Skeletal muscle cell (primary cell): ENCODE measurements around the gene RGPD8.
A peak's percentile ranks its signal among the peaks of the same experiment; 100 is the strongest.
"Not testable (repeated sequence)": the region's sequence is repeated elsewhere in the genome, so short reads cannot be mapped to it uniquely, and the experiment has no call there.

ENCODE experiments used
- DNase-seq: peaks from one replicate; pipeline ENCODE4 v3.0.0-alpha.2; 2010; ENCODE audit warnings: low read depth
- H3K4me3 ChIP-seq: 2 replicates; pipeline ENCODE4 v1.5.1; 2011; ENCODE audit warnings: low read depth, mild to moderate bottlenecking, control low read depth, low read length, moderate library complexity

The RGPD8 gene

GRCh38 chr2:112436993-112437392 is 3.5 kb upstream of the RGPD8 start:
- DNase-seq, H3K4me3 ChIP-seq: not testable (repeated sequence)

- H3K4me3 ChIP-seq, DNase-seq: not testable (repeated sequence)
These were observed 2.4 kb upstream of the RGPD8 start for GRCh38 chr2:112435716-112436431.

GRCh38 chr2:112434890-112435715 is 1.7 kb upstream of the RGPD8 start:
- not testable (repeated sequence) for H3K4me3 ChIP-seq, DNase-seq

GRCh38 chr2:112433932-112434730 is 686 bp upstream of the RGPD8 start:
- no peak overlapping the region for H3K4me3 ChIP-seq
- no peak for DNase-seq

- DNase-seq = not testable (repeated sequence)
- peak overlapping the region; percentile 44 for H3K4me3 ChIP-seq
These were observed 538 bp downstream of the RGPD8 start for GRCh38 chr2:112432735-112433479.

GRCh38 chr2:112432390-112432734 is 1.1 kb downstream of the RGPD8 start:
- DNase-seq = not testable (repeated sequence)
- H3K4me3 ChIP-seq = peak overlapping the region; percentile 44

GRCh38 chr2:112431587-112432295 is 1.7 kb downstream of the RGPD8 start:
- peak overlapping the region; percentile 44 for H3K4me3 ChIP-seq
- DNase-seq = not testable (repeated sequence)

GRCh38 chr2:112424553-112424952 is 8.9 kb downstream of the RGPD8 start:
- not testable (repeated sequence) for H3K4me3 ChIP-seq, DNase-seq

- not testable (repeated sequence) for H3K4me3 ChIP-seq, DNase-seq
These were observed 16.6 kb downstream of the RGPD8 start for GRCh38 chr2:112416860-112417259.

GRCh38 chr2:112360055-112360454 is 73.4 kb downstream of the RGPD8 start:
- not testable (repeated sequence) for H3K4me3 ChIP-seq, DNase-seq

- not testable (repeated sequence) for DNase-seq, H3K4me3 ChIP-seq
These were observed 79.1 kb downstream of the RGPD8 start for GRCh38 chr2:112354335-112354734.

GRCh38 chr2:112352809-112353603 is 80.4 kb downstream of the RGPD8 start:
- not testable (repeated sequence) for H3K4me3 ChIP-seq, DNase-seq

- DNase-seq, H3K4me3 ChIP-seq: not testable (repeated sequence)
These were observed 81.2 kb downstream of the RGPD8 start for GRCh38 chr2:112352292-112352691.

- DNase-seq = no peak
- no peak overlapping the region for H3K4me3 ChIP-seq
These were observed 88.1 kb downstream of the RGPD8 start for GRCh38 chr2:112345030-112346027.

- peak; percentile 0 for DNase-seq
- no peak overlapping the region for H3K4me3 ChIP-seq
These were observed 89.4 kb downstream of the RGPD8 start for GRCh38 chr2:112343827-112344585.

GRCh38 chr2:112342067-112342550 is 91.3 kb downstream of the RGPD8 start:
- DNase-seq = no peak
- H3K4me3 ChIP-seq = no peak overlapping the region
